Neural crest cell (in vitro differentiated cells): ENCODE results near the gene GLB1L3. TPM values are rescaled to one million over a fixed set of nuclear protein-coding genes. Genes with fewer than 3 reads are reported as not detected.

Source experiments
- DNase-seq: peaks from one replicate; pipeline ENCODE4 v3.0.0; 2021; ENCODE audit warnings: low read depth, mixed read lengths, low spot score
- H3K27ac Mint-ChIP-seq: one replicate; pipeline ENCODE4 v1.8.0; 2021; ENCODE audit warnings: mild to moderate bottlenecking, mixed read lengths; ENCODE audit not compliant: unreplicated experiment
- H3K27me3 Mint-ChIP-seq: 2 replicates; pipeline ENCODE4 v1.8.0; 2021; ENCODE audit warnings: low read depth, mild to moderate bottlenecking, mixed read lengths
- H3K36me3 Mint-ChIP-seq: 2 replicates; pipeline ENCODE4 v1.8.0; 2021; ENCODE audit warnings: low read depth, mild to moderate bottlenecking, mixed read lengths
- H3K4me1 Mint-ChIP-seq: 2 replicates; pipeline ENCODE4 v1.8.0; 2021; ENCODE audit warnings: mixed read lengths
- H3K4me3 Mint-ChIP-seq: one replicate; pipeline ENCODE4 v1.8.0; 2021; ENCODE audit warnings: mild to moderate bottlenecking, mixed read lengths
- H3K9me3 Mint-ChIP-seq: 2 replicates; pipeline ENCODE4 v1.8.0; 2021; ENCODE audit warnings: mixed read lengths
- CTCF ChIP-seq: fragments of 200-600 bp; sonication (generic); conservative IDR thresholded peaks from 2 replicates; pipeline ENCODE4 v1.5.0; 2021; ENCODE audit warnings: antibody characterized with exemption, mild to moderate bottlenecking
- total RNA-seq: library from RNA; stranded (reverse); gene quantifications from 2 replicates; pipeline ENCODE4 v1.2.1, GENCODE V29; 2021

Gene GLB1L3
- total RNA-seq, 1 donor from 2014 or later: 0.28 TPM

GRCh38 chr11:134231958-134232659 lies 44.1 kb upstream of the GLB1L3 start:
- Mint-ChIP-seq H3K27ac (no peak overlapping the region), H3K36me3 (peaks cover 3% of the 10 kb centered on the region), H3K9me3 (no peaks in the 10 kb centered on the region), H3K27me3 (no peaks in the 10 kb centered on the region), H3K4me1 (peaks cover 24% of the 10 kb centered on the region), H3K4me3 (no peak overlapping the region)
- no peak for TF ChIP-seq CTCF
- DNase-seq: no peak

- H3K4me3 Mint-ChIP-seq: no peak overlapping the region
- peaks cover 6% of the 10 kb centered on the region for H3K36me3 Mint-ChIP-seq
- peaks cover 15% of the 10 kb centered on the region for H3K4me1 Mint-ChIP-seq
- no peak for TF ChIP-seq CTCF
- no peaks in the 10 kb centered on the region for H3K27me3 Mint-ChIP-seq
- H3K27ac Mint-ChIP-seq: no peak overlapping the region
- no peak for DNase-seq
- H3K9me3 Mint-ChIP-seq: no peaks in the 10 kb centered on the region
These were observed 42.4 kb upstream of the GLB1L3 start for GRCh38 chr11:134233729-134234179.

GRCh38 chr11:134235399-134235798 lies 40.8 kb upstream of the GLB1L3 start:
- DNase-seq: no peak
- H3K27ac Mint-ChIP-seq: no peak overlapping the region
- H3K4me3 Mint-ChIP-seq: no peak overlapping the region

GRCh38 chr11:134236834-134237556 lies 39.2 kb upstream of the GLB1L3 start:
- no peaks in the 10 kb centered on the region for H3K27me3 Mint-ChIP-seq
- H3K9me3 Mint-ChIP-seq: no peaks in the 10 kb centered on the region
- TF ChIP-seq CTCF: no peak
- H3K4me1 Mint-ChIP-seq: no peaks in the 10 kb centered on the region
- H3K4me3 Mint-ChIP-seq: no peak overlapping the region
- peaks cover 6% of the 10 kb centered on the region for H3K36me3 Mint-ChIP-seq
- H3K27ac Mint-ChIP-seq: no peak overlapping the region
- no peak for DNase-seq

More at GRCh38 chr11:134235399-134235798, 40.8 kb upstream of the GLB1L3 start:
- Mint-ChIP-seq H3K36me3 (peaks cover 6% of the 10 kb centered on the region), H3K9me3 (no peaks in the 10 kb centered on the region), H3K27me3 (no peaks in the 10 kb centered on the region), H3K4me1 (peaks cover 4% of the 10 kb centered on the region)
- TF ChIP-seq CTCF: no peak

- H3K9me3 Mint-ChIP-seq: no peaks in the 10 kb centered on the region
- H3K4me1 Mint-ChIP-seq: no peaks in the 10 kb centered on the region
- no peak for TF ChIP-seq CTCF
- peaks cover 8% of the 10 kb centered on the region for H3K36me3 Mint-ChIP-seq
- H3K4me3 Mint-ChIP-seq: no peak overlapping the region
- DNase-seq: no peak
- H3K27ac Mint-ChIP-seq: no peak overlapping the region
- no peaks in the 10 kb centered on the region for H3K27me3 Mint-ChIP-seq
These were observed 38.6 kb upstream of the GLB1L3 start for GRCh38 chr11:134237557-134237922.
